Measurements from ENCODE around the gene ZBTB32.

ZBTB32 gene

DNA sequence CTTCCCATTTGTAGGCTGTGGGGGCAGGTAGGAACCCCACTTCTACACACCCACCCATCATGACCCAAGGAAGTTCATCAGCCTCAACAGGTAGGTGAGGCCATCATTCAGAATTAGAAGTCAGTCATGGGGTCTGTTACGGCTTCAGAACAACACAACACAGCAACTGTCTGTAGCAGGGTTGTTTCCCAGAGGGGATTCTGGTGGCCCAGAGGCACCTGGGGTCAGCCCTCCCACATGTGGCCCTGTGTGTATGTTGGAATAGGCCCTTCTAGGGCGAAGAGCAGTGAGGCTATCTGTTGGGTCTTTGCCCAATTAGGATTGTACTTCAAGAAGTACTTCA is 34.5 kb downstream of the ZBTB32 start:
- FAIRE-seq = no peak

DNA sequence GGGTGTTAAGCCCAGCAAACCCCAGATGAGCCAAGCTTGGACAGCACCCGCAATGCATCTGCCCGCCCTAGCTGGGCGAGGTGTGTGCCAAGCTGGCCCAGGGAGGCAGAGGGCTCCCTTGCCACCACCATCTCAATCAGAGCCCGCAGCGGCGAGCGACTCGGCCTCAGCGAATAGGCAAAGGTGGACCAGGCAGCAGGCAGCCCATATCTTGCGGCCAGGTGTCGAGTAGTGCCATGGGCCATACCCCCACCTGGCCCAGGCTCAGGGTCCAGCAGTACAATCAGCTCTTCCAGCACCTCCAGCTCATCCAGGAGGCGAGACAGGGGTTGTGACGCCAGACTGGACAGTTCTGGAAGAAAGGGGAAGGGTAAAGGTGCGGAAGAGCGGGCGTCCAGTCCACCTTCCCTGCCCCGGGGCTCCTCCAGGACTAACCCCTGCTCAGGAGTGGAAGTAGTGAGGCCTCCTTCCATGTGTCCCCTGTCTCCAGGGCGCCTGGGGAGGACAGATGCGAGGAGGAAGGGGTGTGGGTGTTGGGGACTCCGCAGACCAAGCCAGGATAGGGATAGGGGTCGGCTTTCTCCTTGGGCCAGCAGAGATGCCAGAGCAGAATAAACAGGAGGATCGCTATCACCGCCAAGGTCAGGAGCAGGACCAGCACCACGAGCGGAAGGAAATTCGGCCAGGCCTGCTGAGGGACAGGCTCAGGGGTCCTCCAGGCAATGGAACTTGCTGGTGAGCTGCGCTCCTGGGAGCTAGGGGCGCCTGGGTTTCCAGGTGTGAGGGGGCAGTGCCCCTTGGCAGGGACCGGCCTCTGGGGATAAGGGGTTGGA is 35.1 kb downstream of the ZBTB32 start:
- no peak for FAIRE-seq

DNA sequence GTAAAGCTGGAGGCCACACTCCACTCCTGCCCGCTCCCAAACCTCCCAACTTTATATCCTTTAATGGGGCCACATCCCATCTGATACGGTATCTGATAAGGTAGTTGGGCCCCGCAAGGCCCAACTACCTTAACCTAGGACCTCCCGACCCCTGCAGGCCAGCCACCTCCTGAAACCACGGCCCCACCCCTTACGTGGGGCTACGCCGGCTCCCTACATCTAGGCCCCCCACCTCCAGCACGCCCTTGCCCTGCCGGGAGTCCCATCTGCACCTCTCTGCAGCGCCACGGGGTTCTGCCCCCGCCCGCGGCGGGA is 35.7 kb downstream of the ZBTB32 start:
- FAIRE-seq = no peak

DNA sequence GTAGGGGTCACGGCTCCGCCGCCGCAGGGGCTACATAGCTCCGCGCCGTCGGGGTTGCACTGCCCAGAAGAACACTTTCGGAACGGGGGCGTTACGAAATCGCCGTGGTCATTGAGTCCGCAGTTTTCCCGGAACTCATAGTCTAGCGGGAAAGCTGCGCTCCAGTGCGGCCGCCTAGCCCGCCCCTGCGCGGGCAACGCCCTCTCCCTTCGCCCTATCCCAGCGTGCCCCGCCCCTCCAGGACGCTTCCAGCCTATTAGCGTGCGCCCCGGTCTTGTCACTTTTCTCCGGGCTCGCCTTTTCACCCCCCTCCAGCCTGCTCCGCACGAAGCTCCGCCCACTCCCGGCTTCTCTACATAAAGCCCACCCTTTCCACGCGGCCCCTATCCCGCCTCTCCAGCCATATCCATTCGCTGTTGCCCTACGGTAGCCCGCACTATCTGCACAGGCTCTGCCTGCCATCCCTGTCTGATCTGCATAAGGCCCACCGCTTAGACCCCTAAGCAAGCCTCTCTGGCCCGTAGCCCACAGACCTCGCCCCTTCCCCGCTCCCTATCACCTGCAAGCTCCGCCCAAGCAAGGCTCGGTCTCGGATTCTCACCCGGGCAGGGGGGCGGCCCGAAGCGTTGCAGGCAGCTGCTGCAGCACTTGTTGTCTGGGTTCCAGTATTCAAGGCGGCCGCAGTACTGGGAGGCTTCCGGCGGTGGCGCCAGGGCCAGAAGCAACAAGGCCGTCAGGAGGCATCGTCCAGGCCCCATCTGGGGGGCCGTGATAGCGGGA is 36.3 kb downstream of the ZBTB32 start:
- FAIRE-seq = no peak

DNA sequence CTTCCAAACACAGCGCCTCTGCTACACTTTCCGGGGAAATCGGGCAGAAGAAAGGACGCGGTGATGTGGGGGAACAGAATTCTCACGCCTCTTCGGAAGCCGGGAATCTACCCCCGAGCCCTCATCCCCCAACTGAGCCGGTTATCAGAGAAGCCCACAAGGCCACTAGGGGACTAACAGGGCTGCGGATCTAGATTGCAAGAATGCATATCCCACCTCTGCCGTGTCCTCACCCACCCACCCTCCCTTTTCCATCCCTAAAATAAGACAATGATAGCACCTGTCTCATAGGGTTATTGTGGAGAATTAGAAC is 36.8 kb downstream of the ZBTB32 start:
- no peak for FAIRE-seq

DNA sequence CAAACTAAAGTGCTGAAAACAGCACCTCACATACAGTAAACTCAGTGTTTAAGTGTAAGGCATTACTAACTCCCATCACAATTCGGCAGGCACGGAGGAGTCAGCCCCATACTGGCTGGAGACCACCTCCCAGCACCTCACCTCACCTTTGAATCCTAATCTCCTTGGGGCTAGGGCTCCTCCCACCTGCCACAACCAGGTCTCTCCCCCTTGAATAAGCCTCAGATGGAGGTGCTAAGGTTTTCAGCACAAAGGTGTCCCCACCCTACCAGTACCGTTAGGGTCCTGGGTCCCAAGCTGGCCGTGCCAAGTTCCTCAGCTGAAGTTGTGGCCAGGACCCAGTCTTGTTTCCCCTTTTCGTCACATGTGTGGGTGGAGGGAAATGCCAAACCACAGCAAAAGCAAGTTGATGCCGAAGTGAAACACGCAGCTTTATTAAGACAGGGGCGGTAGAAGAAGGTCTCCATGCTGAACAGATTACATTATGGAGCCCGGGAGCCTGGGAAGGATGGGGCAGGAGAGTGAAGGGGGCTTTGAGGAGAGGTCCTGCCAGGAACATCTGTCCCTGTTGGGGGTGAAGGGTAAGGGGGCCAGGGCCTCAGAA is 37.9 kb downstream of the ZBTB32 start, which contains the start of gene IGFLR1:
IGFLR1 (minus strand) TSS at position 332 of the 604 bp plus-strand sequence. CDS start 1,272 bp downstream, outside the sequence.
- FAIRE-seq = no peak

DNA sequence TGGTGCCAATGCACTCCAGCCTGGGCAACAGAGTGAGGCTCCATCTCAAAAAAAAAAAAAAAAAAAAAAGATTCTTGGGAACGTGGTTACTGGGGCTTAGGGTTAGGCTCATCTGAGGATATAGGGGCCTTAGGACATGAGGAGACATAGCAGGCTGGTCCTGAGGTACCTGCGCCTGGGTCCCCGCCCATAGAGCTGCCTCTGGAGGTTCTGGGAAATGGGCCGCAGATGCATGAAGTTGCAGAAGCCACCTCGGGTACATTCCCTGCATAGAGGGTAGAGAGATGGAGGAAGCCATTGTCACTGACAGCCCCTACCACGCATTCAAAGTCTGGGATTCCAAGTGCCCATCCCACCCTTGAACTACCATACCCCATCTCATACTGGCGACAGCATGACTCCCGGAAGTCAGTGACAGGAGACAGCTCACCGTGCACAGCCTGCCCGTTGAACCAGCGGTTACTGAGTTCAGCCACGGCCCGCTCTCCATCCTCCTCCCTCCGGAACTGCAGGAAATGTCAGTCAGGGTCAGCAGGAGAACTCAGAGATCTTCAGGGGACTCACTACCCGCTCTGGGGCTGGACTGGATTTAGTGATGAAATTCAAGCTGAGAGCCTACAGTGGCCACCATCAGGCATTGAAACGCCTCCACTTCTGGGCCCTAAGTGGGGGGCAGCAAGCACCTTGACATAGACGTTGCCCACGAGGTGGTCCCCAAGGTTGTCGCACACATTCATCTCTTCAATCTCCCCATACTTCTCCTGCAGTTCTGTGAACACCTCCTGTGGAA is 39.5 kb downstream of the ZBTB32 start:
- FAIRE-seq = no peak

DNA sequence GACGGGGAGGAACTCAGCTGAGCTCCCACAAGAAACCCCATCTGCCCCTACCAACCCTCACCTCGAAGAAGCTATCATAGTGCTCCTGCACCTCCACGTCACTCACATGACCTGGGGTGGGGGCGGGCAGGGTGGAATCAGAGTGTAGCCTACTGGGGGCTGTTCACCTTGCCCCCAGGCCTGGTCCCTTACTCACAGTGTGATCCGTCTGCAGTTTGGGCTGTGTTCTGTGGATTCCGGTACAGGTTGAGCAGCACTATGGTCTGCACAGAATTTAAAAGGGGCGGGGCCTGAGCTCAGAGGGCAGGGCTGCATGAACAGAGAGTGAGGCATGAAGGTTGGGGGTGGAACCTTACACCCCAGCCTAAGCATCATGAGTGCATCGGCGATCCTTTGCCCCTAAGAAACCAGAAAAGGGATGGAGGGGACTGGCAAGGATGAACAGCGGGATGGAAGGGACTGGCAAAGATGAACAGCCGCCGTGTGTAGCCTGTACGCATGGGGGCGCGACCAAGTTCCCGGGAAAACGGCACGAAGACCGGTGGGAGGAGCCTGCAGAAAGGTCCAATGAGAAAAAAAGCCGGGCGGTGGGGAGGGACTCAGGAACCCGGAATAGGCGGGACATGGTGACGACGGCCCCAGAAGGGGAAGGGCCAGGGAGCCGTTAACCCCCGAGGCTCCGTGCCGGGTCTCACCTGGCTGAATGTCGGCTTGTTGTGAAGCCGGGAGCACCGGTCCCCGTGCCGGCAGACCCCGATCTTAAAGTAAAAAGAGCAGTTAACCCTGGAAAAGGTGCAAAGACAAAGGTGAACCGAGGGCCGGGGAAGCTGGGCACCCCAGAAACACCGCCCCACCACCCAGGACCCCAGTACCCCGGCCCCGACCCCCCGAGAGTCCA is 40.3 kb downstream of the ZBTB32 start:
- FAIRE-seq = no peak

DNA sequence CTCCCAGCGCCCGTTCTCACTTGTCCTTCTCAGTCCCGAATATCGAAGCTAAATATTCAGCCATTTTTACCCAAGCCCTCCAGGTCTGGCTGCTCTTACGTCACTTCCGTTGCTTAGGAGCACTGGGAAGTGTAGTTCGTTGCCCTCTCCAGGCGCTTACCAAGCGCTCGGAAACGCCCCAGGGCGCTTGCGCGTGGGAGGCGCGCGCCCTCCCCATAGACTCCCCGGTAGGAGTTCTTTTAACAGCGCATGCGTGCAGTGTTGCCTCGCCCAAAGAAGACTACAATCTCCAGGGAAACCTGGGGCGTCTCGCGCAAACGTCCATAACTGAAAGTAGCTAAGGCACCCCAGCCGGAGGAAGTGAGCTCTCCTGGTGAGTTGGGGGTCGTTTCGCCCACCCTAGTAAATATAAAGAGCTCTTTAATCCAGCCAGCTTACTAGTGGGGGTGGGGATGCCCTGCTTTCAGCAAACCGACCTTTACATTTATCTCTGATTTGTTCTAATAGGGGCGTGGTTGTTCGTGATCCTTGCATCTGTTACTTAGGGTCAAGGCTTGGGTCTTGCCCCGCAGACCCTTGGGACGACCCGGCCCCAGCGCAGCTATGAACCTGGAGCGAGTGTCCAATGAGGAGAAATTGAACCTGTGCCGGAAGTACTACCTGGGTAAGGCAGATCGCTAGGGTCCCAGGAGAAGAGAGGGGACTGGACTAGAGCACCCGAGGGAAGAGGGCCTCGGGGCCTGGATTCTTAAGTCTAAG is 41.1 kb downstream of the ZBTB32 start, which contains the start of the genes PSENEN and U2AF1L4:
PSENEN (plus strand) TSS at position 324 of the 759 bp plus-strand sequence; CDS start at position 604, 280 bp downstream.
U2AF1L4 (minus strand) TSS at position 91 of the 759 bp plus-strand sequence; CDS start at position 64, 27 bp downstream.
- FAIRE-seq = peak; percentile 90

DNA sequence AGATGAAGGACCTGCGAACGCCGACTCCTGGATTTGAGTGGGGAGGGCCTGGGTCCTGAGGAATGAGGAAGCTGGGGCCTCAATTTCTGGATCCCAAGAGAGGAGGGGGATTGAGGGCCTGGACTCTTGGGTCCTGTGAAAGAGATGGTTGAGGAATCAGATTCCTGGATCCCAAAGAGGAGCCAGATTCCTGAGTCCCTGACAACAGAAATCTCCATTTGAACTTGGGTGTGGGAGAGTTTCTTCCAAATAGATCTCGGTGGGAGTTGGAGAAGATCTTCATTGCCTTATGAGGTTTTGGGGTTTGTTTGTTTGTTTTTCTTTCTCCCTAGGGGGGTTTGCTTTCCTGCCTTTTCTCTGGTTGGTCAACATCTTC is 41.7 kb downstream of the ZBTB32 start:
- FAIRE-seq = no peak

DNA sequence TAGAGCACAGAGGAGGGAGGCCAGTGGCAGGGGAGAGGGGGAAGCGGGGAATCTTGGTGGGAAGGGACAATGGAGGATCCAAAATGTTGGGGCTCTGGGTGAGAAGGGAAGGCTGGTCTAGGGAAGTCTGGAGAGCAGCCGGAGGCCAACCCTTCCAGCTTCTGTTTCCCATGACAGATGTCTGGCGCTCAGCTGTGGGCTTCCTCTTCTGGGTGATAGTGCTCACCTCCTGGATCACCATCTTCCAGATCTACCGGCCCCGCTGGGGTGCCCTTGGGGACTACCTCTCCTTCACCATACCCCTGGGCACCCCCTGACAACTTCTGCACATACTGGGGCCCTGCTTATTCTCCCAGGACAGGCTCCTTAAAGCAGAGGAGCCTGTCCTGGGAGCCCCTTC is 42.2 kb downstream of the ZBTB32 start:
- no peak for FAIRE-seq

DNA sequence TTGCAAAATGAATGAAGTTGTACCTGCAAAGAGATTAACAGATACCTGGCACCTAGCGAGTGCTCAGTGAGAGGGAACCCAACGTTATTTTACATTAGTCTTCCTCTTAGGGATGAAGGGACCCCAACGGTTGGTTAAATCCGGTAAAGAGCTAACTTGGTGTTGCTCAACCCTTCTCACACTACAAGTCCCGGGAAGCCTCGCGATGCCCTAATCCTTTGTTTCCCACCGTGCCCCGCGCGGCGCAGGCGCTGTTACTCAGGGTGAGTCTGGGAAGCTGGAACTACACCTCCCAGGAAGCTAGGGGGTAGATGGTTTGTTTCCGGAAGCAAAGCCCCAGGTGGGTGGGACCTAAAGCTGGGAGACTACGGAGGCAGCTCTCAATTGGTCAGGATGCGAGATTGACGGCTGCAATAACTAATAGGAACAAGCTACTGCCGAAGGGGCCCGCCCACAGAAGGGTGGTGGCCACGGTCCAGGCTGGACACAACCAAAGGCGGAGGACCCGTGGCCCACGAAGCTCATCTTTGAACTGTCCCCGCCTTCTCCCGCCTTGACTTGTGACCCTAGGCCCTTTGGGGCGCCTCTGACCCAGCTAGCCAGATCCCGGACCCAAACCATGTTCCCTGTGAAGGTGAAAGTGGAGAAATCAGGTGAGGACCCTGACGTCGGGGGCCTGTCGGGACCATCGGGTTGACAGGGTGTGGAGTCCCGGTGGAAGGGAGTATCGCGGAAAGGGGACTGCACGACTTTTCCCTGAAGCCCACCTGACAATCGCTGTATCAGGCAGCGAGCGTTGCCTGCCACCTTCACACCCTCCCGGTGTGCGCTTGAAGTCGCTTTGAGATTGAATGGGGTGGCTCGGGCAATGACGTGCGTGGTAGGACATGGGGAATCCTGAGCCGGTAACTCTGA is 44.0 kb downstream of the ZBTB32 start, which contains the start of gene LIN37:
LIN37 (plus strand) TSS at position 471 of the 915 bp plus-strand sequence; CDS start at position 620, 149 bp downstream.
- FAIRE-seq = peak; percentile 81

DNA sequence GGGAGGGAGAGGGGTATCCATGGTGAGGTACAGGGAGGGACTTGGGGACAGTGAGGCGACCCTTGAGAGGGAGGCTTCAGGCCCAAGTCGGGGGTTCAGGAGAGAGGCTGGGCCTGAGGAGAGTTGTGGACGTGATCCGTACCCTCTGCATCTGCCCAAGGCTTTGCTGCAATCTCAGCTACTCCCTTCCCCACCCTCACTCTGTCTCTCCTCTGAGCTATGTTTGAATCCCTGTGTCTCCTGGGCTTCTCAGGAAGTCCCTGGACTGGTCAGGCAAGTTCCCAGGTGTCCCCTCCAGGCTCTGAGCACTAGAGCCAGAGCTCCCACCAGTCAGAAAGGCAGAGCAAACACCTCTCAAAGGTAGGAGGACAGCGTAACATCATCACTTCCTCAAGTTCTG is 45.8 kb downstream of the ZBTB32 start:
- no peak for FAIRE-seq

DNA sequence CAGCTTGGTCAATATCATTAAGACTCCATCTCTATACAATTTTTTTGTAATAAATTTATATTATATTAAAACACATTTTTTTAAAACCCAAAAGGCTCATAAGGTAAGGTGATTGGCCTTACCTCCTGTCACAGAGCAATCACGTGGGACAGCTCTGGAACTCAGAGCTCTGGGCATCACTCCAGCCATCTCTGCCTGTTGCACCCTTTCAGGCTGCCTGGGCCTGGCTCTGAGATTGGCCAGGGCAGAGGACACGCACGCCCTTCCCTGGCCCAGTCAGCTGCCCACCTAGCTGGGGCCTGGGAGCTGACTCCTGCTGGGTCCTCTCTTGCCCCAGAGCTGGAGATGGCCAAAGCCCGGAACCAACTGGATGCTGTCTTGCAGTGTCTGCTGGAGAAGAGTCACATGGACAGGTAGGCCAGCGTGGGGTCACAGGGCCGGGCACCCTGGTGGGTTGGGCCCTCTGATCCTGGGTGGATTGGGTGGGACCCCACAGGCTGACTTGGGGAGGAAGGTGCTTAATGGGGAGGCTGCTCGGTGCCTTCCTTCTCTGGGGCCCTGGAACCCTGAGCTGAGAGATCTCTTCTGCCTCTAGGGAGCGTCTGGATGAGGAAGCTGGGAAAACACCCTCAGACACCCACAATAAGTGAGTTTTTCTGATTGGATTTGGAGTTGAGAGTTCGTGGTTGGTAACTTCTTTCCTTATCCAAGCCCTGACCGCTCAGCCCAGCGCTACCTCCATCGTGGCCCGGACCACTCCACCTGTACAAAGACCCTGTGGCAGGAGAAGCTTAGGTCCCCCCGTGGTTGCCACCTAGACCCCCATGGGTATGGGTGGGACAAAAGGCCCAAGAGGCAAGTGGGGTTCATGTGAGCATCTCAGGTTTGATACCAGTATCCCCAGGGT is 47.7 kb downstream of the ZBTB32 start:
- FAIRE-seq = no peak

DNA sequence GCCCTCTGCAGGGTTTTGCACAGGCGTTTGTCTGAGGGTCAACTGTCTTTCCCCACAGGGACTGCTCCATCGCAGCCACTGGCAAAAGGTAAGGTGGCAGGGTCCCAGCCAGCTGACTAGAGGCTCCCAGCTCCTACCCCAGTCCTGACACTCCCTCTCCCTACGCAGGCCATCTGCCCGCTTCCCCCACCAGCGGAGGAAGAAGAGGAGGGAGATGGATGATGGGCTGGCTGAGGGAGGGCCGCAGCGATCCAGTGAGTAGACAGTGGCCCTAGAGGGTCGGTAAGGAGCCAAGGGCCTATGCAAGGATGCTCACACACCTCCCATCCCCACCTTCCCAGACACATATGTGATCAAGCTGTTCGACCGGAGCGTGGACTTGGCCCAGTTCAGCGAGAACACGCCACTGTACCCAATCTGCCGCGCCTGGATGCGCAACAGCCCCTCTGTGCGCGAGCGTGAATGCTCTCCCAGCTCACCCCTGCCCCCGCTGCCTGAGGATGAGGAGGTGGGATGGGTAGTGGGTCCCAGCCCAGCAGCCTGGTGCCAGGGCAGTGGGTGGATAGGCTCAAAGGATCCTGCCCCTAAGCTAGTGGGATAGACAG is 48.5 kb downstream of the ZBTB32 start:
- FAIRE-seq = no peak

DNA sequence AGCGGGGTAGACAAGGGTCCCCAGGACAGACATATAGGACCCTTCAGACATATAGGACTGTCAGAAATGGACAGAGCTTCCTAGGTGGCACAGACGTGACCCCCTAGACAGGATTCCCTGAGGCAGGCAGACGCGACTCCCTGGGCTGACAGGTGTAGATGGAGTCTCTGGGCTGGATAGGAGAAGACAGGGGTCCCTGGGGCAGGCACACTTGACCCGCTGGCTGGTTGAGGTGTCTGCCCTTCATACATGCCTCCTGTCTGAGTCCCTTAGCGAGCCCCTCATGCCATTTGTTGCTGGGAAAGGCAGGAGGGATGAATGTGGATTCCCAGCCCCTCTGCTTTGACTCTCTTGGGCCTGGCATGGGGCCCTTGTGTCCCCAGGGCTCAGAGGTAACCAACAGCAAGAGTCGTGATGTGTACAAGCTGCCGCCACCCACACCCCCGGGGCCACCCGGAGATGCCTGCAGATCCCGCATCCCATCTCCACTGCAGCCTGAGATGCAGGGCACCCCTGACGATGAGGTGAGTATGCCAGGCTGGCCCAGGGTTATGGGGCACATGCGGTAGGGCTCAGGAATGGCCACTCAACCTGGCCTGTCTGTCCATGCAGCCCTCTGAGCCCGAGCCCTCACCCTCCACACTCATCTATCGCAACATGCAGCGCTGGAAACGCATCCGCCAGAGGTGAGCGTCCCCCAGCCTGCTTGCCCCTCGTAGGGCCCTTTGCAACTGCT is 49.4 kb downstream of the ZBTB32 start:
- FAIRE-seq = no peak

DNA sequence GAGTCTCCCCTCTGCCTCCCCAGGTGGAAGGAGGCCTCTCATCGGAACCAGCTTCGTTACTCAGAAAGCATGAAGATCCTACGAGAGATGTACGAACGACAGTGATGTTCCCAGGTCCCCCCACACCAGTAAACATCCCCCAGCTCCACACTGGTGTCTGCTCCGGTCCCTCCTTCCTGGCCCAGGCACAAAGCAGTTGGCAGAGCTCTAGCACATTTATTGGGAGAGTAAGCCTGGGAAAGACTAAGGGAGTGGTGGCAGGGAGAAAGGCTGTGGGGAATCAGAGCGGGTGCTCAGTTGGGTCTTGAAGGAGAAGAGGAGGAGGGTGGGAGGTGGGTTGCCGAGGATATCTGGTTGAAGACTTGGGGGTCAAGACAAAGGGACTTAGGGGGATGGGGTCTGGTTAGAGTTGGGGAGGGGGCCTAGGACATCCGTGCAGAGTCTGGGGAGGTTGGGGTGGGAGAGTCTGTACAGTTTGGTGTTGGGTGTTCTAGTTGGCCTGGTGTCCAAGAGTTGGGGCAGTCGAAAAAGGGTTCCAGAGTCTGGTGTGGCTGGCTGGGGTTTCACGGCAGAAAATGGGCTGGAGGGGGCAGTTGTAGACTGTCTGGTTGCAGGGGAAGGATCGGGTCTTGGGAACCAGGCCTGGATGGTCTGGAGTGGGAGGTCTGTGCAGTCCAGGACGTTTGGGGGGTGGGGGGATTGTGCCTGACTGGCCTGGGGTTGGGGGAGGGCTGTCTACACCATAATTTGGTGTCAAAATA is 50.2 kb downstream of the ZBTB32 start:
- no peak for FAIRE-seq
